HG02642 (cell line): ENCODE results near the gene ARID1B.
A peak's percentile ranks its signal among the peaks of the same experiment; 100 is the strongest.
"Not testable (repeated sequence)": the region's sequence is repeated elsewhere in the genome, so short reads cannot be mapped to it uniquely, and the experiment has no call there.

Source experiments
- ATAC-seq: cut with Tn5 transposase; IDR thresholded peaks from one replicate; pipeline ENCODE4 v1.9.1; 2021; ENCODE audit warnings: mild to moderate bottlenecking; ENCODE audit not compliant: unreplicated experiment, poor library complexity

ARID1B gene

DNA sequence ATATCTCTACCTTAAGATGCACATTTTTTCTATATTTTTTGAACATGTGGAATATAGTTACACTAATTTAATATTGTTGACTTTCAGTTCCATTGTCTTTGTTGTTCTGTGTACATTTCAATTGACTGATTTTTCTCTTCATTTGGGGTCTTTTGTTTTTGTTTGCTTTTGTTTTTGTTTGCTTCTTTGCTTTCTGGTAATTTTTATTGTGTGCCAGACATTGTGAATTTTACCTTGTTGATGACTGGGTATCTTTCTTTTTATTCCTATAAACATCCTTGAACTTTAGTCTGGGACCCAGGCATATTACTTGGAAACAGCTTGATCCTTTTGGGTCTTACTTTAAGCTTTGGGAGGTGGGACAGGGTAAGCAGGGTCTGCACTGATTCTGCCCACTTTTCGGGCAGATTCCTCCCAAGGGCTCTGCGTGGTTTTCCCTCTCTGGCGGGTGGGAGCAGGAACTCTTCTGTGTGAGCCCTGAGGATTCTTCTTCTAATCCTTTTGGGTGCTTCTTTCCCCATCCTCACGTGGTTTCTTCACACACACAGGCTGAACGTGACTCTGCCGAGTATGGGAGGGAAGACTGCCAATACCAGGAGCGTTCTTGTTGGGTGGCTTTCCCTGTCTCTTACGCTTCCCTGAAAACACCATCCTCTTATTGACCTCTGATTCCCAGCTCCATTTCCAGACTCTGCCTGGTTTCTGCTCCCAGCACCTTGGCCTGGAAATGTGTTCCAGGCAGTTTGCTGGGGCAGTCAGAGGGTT, 200.5 kb downstream of the ARID1B start:
- ATAC-seq, result no peak

DNA sequence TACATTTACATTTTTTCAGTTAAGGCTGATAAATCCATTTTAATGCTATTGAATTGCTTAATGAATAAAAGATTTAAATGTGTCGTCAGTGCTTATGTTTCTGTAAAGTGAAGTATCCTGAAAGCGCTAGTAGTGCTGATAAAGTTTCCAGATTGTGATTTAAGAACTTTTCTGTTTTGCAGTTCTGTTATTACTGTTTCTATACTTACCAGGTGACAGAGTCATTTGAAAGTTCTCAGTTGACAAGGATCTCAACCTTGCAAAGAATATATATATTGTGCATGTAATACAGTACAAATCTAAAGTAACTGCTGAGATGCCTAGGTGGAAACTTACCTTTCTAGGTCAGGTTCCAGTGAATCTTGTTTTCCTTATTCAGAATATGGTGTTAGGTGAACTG, 201.8 kb downstream of the ARID1B start:
- peak; percentile 53 for ATAC-seq

DNA sequence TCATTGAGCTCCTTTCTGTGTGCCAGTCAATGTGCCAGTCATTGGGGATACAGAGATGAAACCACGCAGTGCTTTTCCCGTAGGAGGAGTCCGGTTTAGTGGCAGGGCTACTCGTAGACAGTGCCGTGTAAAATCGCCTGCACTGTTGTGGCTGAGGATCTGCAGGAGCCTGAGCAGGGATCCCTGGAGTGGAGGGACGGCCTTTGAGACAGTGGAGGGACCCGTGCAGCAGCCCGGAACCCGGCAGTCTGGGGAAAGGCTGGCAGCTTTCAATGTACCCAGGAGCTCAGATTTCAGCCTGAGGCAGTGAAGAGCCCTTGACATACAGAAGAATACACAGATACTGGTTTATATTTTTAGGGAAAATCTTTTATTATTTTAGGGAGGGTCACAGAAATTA, 203.3 kb downstream of the ARID1B start:
- no peak for ATAC-seq

DNA sequence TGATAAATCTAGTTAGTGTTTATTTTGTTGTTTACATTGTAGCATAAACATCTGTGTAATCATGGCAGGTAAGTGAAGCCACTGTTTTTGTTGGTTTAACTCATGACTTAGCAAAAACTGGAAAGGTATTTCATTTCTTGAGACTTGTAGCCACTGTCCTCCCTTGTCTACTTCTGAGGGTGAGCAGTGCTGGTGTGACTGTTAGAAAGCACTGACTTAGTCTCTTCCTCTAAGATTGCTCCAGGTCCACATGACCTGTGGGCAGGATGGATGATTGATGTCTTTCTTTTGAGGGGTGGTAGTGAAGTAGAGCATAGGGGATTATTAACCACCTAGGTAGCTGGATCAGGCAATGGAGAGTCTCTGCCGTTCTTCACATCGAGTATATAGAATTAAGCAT, 203.8 kb downstream of the ARID1B start:
- no peak for ATAC-seq

DNA sequence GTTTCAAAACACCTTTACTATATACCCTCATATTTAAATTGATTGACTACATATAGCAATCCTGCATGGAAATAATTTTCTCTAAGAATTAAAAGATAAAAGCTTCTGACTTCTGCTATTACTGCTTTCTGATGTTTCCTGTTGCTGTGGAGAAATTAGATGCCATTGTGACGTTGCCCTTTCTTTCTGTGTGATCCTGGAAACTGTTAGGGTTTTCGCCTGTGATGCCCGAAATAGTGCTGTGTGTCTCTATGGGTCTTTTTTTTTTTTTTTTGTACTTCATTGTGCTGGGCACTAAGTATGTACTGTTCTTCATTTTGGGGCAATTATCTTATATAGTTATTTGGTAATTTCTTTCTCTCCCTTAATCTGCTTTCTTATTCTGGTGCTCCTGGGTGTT, 205.0 kb downstream of the ARID1B start:
- no peak for ATAC-seq

DNA sequence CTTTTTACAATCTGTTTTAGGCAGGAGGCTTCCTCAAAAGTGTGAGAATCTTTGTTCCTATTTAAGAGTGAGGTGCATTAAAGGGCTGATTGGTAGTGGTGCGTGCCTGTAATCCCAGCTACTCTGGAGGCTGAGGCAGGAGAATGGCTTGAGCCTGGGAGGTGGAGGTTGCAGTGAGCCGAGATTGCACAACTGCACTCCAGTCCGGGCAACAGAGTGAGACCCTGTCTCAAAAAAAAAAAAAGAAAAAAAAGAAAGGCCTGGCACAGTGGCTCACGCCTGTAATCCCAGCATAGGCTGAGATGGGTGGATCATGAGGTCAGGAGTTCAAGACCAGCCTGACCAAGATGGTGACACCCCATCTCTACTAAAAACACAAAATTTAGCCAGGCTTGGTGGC, 205.7 kb downstream of the ARID1B start:
- not testable (repeated sequence) for ATAC-seq

DNA sequence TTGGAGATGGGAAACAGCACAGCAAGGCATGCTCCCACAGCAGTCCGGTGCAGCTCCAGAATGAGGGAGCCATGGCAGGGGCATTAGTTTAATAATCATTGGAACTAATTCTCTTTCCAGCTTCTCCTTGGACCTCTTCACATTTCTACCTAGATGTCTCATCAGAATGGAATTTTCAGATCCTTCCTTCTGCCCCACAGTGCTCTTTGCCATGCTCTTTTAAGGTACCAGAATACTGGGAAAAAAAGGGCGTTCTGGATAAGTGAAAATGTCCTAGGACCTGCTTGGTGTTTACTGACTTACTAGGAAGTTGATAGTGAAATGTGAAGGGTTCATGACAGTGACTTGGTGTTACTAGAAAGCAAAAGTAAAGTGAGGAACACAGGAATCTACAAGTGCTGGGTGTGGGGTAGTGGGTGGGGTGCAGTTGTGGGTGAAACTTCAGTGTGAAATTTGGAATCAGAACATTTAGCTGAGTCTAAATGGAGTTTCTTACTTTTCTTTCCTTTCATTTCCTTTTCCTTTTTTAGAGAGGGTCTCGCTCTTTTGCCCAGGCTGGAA, 207.1 kb downstream of the ARID1B start:
- peak; percentile 39 for ATAC-seq

DNA sequence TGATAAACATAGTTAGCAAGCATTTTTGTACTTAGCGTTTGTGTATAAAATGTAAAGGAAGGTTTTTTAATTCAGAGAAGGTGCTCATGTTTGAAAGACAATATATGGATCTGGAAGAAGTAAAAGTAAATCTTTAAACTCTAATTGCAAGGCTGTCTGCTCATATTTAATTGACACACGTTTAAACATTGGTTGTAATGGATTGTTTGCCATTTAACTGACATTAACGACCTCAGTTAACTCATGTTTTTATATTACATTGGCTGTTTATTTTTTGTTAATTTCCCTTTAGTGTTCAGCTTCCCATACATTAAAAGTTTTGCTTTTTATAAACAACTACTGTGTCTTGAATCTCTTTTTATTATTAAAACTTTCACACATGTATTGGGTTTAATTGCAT, 208.1 kb downstream of the ARID1B start:
- no peak for ATAC-seq

DNA sequence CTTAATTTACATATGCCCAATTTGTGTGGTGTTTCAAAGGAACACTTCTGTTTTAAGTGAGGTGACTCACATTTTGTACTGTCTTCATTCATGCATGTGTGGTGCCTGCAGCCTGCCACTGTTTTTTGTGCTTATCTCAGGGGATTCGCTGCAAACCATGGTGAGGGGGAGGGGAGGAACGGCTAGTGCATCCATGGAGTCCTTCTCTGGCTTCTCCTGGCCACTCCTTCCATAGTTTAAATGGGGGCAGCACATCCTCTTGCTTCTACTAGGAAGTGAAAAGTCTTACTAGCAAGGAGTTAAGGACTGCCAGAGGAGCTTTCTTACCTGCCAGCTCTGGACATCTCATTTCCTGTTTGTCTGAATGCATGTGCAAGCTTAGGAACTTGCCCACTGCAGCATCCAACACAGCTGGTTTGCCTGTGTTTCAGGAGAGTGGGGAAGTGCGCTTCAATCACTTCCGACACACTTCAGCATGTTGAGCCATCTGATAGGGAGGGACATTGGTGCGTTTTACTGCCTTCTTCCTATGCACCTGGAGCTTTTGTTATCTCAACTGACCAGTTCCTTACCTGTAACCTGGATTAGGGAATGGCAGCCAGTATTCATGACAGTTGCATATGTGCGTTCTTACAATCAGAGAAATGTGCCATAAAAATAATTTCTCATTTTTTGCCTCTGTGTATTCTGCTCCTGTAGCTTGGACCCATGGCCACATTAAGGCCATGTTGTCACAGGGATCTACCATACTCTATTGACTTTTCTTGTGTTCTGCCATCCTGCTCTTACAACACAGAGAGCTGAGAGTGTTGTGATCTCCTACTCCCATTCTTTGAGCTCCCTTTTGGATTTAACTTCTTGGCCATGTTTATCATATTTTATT, 211.3 kb downstream of the ARID1B start:
- peak; percentile 74 for ATAC-seq

DNA sequence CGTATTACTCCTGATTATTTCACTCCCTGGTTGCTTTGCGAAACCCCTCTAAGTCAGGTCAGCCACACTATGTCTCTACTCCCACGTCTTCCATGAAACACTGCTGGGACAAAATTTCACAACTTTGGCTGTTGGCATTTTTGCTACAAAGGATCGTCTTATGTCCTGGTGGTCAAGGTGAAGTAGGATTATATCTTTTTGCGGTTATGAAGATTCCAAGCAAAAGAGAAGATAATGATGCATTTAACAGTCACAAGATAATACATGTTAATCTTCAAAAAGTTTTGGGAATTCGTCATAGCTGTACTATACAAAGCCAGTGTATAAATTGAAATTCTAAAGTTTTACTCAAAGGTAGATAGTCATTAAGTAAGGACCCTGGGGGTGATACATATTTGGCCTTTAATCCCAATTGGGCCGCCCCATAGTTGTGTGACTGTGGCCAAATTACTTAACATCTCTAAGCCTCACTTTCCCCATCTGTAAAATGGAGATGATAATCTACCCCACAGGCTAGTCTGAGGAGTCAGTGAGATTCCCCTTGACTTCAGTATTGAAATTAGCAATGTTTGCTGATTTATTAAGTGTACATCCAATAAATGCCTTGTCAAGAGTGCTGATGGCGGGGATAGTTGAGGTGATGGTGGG, 212.1 kb downstream of the ARID1B start:
- no peak for ATAC-seq

DNA sequence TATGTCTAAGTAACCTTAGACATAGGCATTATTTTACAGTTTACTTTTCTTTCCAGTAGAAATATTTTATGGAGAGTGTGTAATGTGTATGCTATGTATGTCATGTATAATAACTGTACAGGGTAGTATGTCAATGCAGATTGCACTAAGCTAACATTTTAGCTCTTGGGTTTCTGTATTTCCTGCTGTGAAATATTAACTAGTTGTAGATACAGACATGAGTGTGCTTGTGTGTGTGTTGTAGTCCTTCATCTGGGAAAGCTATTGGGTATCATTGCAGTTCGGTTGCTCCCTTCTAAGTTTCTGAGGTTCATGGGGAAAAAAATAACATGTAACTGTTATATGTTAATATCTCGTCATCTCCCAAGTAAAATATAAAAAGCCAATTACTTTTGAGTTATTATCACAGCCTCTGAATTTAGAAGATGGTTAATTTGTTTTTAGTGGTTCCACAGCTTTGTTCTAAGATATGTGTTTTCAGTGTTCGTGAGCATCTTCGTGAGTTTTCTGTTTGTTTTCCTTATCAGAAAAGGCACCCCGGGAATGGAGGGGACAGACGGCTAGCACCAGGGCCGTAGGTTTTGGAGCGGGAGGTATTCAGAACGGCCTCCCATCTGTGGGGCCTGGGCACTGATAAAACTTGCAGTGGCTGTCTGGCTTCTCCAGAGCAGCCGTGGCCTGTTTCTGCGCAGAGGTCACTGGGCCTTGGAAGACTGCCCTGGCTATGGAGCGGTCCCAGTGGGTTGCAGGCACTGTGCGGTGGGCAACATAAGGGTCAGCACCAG, 215.0 kb downstream of the ARID1B start:
- no peak for ATAC-seq

DNA sequence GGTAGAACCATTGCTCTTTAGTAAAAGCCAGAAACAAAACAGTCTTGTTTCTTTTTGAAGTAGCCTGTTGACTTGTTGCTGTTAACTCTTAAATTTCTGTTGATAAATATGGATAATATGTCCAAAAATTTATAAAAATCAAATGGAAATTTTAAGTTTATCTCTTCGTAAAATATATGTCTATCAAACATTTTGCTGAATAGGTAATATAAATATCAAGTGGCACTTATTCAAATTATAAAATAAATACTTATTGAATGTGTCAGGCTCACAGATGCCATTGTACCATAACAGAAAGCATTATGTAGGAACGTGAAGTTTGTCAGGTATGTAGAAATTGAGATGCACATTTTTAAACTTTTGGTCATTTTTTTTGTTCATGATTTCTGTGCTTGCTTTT, 216.5 kb downstream of the ARID1B start:
- ATAC-seq, result no peak

DNA sequence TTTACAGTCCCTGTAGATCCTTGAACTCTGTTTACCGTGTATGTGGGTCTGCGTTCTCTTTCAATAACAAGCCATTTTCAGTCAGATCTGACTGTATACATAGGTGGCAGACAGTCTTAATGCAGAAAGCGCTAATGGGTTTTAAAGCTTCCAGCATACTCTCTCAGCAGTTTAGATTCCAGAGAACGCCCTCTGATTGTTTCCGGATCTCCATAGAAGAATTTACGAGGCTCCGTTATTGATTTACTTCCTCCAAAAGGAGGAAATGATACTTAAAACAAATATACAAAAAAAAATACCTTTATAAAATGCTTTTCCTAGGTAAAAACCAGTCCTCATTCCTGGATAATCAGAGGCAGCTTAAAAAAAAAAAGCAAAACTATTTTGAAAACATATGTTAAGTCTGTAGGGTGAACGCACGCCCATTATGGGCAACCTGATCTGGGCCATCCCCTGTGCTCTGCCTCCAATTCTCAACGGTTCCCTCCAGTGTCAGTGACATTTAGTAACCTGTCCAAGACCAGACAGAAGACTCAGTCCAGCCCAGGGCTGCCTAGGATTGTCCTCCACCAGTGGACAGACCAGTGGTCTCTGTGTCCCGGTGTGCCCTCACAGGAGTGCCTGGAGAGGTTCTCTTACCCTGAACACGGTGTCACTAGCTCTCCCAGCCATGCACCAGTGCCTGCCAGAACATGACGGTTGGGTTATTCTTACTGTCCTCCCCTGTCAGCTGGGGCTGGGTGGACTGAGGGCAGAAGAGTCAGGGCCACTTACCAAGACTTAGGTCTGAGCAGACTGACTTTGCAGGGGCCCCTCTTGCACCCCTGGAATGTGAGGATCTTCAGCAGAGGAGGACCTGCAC, 217.3 kb downstream of the ARID1B start:
- no peak for ATAC-seq

DNA sequence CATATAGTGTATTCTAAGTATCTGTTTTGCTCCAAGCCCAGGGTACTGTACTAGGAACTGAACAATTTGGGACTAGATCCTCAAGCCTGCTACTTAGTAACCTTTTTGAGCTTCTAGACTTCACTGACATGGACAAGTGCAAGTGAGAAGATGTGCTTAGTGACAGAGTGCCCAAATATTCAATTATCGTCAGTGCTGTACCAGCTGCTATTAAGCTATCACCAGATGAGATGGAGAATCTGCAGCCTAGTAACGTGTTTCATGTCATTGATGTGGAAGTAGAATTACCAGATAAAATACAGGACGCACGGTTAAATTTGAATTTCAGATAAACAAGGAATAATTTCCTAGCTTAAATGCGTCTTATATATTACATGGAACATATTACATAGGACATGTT, 218.3 kb downstream of the ARID1B start:
- no peak for ATAC-seq

DNA sequence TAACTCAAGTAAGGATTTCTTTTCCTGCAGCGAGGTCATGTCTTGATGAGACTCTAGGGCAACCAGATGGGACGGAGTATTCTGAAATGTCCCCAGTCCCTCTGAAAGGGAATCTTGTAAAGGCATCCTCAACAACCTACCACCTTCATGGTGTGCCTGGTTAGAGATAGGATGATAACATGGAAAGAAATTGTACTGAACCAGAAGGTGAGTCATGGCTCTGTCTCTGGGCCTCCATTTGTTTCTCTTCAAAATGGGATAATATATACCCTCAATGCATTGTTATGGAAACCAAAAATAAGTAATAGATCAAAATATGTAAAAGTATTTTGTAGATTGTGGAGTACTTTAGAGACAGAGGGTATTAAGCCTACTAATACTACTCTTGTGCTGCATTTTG, 219.1 kb downstream of the ARID1B start:
- no peak for ATAC-seq

DNA sequence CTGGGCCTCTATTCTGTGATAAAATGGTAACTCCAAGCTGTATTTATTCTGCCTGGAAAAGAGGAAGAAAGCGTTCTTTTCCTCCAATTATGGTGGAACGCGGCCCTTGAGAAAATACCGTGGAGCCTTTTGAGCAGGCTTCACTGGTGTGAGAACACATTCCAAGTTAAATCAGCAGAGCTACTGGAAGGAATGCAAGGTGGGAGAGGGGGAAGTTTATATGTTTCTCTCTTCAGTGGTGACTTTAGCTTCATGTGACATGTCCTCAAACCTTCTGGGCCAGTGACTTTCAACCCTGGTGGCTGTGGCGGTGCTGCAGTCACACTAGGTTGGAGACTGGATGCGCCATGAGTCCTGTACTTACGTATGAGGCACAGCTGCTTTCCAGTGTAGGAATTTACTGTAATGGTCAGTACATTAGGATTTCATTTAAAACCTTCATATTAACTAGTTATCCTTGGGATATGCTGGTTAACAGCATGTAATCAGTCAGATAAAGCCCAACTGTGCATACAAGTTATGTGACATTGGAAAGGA, 221.7 kb downstream of the ARID1B start:
- no peak for ATAC-seq

DNA sequence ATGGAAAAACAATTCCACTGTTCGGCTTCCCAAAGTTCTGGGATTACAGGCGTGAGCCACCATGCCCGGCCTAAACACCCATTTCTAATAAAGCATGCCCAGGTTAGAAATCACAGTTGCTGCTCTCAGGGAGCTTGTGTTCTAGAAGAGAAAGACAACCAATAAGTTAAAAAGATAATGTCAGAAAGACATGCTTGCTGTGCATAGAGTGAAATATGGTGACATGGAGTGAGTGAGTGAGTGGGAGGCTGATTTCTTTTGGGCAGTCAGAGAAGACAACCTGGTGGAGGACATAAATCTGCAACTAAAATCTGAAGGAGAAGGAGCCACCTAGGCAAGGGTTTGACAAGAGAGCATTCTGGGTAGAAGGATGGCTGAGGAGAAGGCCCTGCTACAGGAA, 222.6 kb downstream of the ARID1B start:
- ATAC-seq, result no peak

DNA sequence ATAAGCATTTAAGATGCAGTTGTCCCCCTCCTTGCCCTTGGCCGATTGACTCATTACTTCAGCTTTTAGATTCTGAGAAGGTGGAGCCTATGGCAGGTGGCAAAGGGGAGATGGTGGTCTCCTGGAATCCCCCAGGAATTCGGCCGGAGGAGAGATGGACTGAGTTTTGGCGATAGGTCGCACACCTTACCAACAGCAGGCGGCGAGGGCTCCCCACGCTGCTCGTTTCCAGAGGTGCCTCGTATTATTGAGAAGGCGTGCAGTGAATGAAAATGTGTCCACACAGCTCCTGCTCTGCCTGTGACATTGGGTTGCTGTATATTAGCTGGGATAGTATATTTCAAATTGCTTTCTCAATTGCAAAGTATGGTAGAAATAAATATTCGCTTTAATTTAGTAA, 224.5 kb downstream of the ARID1B start:
- no peak for ATAC-seq

DNA sequence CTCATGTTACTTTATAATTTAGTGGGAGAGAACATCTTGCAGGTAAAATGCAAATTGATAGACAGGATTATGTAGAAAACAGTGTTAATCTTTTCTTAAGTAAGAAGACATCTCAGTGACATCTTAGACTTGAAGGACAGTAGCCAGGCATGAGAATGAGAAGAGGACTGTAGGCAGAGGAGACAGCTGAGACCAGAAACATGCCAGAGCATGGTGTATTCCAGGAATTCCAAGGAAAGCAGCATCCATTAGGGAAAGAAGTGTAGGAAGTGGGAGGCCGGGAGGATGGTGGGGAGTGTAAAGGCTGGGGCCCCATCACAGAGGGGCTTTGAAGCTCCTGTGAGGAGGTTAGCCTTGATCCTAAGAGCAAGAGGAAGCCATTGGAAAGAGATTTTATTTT, 225.6 kb downstream of the ARID1B start:
- no peak for ATAC-seq
